SIG-M5 (cell line): ENCODE results near the gene NKX1-1.
"Not testable (repeated sequence)": the region's sequence is repeated elsewhere in the genome, so short reads cannot be mapped to it uniquely, and the experiment has no call there.

ENCODE experiments used
- DNase-seq: peaks from one replicate; lab custom pipeline; 2025; lab: John Stamatoyannopoulos, UW

NKX1-1 gene

DNA sequence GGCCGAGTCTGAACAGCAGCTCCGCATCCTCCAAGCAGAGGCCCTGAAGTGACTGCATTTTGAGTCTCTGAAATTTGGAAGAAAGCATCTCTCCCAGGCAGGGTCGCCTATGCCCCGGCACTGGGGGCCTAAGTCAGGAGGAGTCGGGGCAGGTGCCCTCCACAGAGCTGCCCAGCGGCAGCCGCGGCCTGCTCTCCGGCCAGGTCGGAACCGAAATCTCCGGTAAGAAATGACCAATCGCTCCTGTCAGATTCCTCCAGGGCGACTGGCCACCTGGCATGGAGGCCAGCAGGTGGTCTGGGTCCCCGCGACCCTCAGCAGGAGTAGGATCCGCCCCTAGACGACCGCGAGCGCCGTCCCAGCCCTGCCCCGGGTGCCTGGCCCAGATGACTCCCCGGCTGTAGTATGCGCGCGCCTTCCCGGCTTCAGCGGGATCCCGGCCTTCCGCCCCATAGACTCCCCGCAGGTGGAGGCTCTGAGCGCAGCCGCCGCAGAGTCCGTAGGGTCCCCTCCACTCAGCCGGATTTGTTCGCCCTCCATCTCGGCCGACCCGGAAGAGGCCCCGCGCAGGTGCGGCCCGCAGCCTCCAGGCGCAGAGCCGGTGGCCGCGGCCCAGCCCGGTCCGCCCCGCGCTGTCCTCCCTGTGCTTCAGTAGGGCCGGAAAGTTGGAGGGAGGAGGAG, 1.5 kb downstream of the NKX1-1 start:
- DNase-seq = no peak

DNA sequence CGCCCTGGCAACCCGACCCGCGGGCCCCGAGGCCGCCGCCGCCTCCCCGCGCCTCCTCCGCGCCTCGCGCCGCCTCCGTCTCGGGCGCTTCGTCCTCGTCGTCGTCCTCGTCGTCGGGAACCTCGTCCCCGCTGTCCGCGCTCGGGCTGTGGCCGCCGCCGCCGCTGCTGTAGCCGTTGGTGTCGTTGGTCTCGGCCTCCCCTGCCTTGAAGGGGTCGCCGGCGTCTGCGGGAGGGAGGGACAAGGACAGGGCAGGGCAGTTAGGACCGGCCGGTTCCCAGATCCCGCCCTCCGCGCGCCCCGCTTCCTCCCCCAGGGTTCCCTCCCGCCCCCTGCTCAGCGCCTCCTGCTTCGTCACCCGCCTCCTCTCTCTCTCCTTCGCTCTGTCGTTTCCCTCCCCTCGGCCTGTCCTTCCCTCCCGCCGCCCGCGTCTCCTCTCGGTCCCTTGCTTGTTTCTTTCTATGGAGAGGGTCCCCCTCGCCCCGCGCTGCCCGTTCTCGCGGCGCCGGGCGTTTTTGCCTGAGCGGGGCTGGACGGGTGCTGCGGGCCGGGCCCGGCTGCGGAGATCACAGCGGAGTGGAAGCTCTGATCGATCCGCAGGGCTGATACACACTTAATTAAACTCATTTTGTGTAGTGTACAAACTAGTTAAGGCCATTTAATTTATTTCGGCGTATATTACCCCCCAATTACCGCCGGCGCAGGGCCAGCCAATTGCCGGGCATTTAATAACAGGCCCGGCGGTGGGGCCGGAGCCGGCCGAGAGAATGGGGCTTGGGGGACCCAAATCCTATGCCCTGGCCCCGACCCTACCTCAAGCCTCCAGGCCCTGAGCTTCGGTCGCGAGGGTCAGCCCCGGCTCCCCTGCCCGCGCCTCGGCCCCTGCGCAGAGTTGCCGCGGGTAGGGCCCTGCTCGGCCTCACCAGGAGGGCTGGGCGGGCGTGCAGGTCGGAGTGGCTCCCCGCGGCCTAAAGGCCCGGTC, 2.4 kb downstream of the NKX1-1 start:
- DNase-seq = no peak

DNA sequence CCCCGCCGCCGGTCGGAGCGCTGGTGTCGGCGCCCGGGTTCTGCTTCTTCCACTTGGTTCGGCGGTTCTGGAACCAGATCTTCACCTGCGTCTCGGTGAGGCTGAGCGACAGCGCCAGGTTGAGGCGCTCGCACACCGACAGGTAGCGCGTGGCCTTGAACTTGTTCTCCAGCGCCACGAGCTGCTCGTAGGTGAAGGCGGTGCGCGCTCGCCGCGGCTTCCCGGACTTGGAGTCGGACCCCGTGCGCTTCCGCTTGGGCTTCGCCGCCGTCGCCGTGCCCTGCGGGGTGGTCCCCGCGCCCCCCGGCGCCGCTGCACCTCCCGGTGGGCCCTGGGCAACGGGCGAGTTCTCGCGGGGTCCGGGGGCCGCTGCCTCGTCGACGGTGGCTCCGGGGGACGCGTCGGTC, 3.1 kb downstream of the NKX1-1 start:
- DNase-seq = no peak

DNA sequence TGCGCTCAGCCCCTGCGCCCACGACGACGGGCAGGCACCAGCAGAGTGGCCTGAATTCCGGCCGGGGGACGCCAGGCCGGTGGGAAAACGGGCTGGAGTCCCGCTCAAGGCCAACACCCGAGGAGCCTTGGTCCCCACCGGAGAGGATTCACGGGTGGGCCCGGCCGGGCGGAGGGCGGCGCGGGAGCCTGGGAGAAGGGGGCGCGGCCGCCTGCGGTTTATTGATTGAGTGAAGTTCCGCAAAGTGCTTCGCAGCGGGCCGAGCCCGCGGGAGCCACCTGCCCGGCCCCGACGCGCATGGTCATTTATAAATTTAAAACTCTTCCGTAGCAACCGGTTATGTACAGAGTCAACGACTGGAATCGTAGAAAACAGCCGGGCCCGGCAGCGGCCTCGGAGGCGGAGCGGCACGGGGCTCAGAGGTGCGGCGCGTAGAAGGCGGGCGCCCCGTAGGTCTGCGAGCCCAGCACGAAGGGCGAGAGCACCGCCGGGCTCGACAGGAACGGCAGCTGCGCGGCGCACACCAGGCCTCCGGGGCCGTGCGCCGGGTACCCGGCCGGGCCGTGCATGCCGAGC, 3.6 kb downstream of the NKX1-1 start:
- DNase-seq = no peak

DNA sequence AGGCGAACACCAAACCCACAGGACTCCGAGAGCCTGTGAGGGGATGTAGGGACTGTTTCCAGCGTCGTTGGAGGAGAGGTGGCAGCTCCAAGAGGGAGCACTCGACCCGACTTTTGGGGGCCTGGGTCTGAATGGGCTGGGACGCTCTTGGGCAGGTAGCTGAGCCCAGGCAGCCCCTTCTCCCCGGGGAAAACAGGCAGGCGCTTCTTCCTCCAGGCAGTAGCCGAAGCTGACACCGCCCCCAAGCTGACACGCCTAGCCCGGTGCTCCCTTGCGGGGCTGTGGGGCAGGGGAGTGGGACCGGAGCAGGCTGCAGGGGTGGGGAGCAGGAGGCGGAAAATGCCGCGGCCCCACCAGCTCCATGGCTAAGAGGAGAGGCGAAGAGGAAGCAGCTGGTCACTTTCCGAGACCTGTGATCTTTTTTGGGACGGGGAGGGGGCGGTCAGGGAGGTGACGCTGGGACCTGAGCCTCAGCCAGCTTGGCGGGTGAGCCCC, 4.2 kb downstream of the NKX1-1 start:
- no peak for DNase-seq

DNA sequence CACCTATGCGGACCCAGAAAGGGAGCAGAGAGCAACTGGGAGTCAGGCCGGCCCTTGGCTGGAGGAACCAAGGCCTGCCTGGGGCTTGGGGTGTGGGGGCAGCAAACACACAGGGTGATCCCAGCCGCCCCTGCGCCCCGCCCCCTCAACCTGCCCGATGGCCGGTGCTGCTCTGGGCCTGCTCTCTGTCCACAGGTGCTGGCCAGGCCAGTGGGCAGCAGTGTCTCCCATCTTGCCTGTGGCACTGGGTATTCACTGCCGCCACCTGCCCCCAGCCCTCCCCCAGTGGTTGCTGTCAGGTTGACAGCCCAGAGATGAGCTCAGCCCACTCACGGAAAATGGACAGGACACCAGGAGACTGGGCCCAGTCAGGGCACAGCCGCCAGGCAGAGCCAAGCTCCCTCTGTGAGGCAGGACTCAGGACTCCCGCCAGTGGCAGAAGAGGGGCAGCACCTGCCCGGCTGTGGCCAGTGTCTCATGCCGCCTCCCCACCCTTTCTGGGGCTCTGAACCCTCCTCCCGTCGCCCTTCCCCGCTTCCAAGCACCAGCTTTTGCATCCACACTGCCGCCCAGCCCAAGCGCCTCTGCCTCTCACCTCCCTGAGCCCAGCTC, 4.7 kb downstream of the NKX1-1 start:
- DNase-seq = no peak

DNA sequence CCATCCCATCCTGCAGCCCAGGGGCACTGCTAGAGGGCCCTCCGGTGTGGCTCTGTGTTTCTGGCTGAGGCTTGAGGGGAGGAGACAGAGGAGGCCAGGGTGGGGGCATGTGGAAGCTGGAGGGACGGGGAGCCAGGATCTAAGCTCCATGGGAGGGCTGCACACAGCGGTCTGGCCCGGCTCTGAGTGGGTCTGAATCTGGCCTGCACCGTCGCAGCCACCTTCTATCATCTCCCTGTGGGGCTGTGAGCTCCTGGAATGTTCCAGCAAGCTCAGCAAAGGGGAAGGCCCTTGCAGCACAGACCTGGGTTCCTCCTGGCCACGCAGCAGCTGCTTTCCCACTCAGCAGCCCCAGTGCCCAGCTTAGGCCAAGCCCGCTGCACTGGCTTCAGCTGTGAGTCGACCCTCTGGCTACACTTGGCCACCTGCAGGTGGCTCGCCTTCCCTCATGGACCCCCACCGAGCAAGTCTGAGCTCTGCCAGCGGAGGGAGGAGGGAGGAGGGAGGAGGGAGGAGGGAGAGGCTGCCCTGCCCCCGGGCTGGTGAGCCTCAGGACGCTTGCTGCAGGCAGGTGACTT, 5.3 kb downstream of the NKX1-1 start:
- DNase-seq = no peak

DNA sequence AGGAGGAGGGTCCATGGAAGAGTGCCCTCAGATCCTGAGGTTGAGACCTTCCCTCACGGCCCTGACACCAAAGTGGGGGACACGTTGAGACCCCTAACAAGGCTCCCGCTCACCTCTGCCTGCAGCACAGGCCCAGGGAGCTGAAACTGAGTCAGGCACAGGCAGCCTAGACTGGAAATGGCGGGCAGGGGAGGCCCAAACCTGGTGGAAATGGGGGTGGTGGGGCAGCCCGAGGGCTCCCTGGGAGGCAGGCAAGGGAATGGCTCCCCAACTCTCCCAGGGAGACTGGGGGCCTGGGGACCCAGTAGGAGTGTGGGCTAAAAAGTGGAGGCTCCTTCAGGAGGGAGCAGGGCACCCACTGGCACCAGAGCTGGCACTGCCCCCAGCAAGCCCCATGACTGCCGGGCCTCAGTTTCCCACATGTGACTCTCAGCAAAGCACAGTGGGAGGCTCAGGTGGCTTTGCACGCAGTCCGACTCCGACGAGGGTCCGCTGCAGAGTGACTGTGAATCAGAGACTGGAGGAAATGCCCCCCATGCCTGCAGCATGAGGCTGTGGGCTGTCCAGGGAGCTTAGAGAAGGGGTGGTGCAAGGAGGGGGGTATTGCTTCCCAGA, 5.9 kb downstream of the NKX1-1 start:
- no peak for DNase-seq

DNA sequence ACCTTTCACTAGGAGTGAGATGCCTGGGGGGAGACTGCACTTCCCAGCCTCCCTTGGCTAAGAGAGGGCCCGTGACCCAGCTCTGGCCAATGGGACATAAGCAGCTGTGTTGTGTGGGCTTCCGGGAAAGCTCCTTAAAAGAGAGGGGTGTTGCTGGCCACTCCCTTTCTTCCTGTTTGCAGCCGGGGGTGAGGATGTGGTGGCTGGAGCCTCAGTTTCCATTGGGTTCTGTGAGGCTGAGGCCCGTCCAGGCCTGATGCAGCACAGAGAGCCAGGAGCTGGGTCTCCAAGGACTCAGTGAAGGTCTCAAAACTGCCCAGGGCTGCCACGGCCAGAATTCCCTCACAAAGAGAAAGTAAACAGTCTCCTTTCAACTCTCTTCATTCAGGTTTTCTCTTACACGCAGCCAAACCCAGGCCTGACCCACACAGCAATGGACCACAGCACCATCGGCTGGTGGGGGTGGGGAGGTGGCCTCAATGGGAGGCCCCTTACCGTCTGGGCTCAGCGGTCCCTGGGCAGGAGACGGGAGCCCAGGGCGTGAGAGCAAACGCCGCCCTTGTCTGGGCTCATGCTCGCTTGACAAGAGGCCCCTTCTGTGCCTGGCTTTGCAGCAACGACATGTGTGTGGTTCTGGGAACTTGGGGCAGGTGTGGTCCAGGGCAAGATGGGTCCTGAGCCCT, 6.6 kb downstream of the NKX1-1 start:
- no peak for DNase-seq

DNA sequence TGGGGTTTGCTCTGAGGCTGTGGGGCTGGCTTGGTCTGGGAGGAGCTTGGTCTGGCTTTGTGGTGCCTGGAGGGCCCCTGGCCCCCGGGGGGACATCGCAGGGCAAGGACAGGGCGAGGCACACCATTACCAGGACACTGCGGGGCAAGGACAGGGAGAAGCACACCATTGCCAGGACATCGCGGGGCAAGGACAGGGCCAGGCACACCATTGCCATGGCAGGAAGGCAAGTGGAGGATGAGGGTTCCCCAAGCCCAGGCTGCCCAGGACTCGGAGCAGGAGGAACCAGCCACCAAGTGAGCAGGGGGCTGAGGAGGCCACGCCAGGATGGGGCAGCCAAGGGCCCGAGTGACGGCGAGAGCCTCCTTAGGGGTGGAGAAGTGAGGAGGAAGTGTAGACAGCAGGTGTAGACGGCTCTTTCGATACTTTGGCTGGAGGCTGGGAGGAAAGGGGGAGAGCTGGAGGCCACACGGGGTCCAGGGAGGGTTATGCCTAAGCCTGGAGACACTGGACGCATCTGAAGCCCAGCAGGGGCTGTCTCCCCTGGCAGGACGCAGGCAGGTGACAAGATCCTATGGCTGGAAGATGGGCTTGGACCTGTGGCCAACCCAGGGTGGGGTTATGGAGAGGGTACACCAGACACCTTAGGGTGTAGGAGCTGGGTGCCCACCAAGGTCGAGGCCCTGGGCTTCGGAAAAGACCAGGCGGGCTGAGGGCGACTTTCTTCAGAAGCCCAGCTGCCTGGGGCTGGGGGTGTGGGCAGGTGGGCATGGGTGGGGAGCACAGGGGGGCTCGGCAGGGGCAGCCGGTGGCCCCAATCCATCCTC, 7.3 kb downstream of the NKX1-1 start:
- DNase-seq = no peak

DNA sequence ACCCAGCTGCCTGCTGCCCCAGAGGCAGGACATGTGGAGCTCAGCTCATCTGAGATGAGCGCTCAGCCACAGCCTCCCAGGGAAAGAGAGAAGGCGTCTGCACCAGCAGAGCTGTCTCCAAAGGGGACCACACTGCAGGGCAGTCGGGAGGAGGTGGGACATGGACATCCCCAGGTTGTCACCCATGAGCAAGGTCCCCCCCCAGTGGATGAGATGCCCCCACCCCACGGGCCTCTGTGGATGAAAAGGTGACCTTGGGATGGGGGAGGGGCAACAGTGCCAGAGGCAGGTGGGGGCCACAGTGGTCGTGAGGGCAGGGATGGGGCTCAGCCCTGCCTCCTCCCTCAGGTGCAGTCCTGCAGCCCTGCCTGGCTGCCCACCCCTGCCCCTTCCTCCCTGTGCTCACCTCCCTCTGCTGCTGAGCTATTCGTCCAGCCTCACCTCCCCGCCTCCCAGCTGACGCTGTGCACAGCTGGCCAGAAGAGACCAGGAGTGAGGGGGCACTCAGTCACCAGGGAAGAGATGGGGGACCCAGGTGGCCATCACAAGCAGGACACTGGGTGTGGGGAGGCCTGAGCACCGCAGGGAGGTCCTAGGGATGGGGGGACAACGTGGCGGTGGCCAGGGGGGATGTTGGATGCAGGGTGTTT, 9.3 kb downstream of the NKX1-1 start:
- no peak for DNase-seq

DNA sequence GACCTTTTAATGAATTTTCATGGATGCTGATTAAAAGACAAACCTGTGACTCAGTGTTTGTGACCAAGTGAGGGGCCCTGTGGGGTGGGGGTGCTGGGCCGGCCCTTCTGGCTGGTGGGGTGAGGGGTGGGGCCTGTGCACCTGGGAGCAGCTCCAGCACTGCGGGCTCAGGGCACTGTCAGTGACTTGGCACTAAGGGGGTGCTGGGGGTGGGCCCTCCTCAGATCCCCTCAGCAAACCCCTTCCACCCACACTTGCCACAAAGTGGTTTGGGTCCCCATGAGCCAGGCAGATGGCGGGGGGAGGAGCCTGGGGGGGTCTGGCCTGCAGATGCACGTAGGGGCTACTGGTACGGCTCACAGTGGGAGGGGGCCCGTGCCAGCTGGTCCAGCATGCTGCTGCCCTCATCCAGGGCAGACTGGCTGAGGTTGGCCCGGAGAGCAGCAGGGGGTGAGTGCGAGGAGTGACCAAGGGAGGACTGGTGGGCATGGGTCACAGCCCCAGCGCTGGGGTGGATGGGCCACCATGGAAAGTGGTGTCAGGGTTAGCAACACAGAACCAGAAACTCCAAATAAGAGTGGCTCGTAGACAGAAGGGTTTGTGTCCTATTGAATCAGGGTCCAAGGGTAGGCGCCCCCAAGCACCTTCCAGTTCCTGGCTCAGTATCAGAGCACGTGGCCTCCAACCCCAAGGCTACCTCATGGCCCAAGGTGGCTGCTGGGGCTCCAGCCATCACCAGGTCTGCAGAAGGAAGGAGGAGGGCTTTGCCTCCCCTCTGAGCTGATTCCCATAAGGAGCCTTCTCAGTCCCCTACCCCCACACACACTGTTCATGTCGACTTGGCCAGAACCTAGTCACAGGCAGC, 10.1 kb downstream of the NKX1-1 start:
- DNase-seq = no peak

DNA sequence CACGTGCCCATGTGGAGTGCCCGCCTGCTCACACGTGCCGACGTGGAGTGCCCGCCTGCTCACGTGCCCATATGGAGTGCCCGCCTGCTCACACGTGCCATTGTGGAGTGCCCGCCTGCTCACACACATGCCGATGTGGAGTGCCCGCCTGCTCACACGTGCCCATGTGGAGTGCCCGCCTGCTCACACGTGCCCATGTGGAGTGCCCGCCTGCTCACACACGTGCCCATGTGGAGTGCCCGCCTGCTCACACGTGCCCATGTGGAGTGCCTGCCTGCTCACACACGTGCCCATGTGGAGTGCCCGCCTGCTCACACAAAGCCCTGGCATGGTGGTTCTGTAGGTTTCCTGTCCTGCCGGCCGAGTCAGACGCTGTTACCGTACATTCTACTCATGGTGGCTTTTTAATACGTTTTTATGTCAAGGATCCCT, 10.8 kb downstream of the NKX1-1 start:
- not testable (repeated sequence) for DNase-seq

DNA sequence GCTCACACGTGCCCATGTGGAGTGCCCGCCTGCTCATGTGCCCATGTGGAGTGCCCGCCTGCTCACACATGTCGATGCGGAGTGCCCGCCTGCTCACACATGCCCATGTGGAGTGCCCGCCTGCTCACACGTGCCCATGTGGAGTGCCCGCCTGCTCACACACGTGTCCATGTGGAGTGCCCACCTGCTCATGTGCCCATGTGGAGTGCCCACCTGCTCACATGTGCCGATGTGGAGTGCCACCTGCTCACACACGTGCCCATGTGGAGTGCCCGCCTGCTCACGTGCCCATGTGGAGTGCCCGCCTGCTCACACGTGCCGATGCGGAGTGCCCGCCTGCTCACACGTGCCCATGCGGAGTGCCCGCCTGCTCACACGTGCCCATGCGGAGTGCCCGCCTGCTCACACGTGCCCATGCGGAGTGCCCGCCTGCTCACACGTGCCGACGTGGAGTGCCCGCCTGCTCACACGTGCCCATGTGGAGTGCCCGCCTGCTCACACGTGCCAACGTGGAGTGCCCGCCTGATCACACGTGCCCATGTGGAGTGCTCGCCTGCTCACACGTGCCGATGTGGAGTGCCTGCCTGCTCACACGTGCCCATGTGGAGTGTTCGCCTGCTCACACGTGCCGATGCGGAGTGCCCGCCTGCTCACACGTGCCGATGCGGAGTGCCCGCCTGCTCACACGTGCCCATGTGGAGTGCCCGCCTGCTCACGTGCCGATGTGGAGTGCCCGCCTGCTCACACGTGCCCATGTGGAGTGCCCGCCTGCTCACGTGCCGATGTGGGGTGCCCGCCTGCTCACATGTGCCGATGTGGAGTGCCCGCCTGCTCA, 11.5 kb downstream of the NKX1-1 start:
- not testable (repeated sequence) for DNase-seq

DNA sequence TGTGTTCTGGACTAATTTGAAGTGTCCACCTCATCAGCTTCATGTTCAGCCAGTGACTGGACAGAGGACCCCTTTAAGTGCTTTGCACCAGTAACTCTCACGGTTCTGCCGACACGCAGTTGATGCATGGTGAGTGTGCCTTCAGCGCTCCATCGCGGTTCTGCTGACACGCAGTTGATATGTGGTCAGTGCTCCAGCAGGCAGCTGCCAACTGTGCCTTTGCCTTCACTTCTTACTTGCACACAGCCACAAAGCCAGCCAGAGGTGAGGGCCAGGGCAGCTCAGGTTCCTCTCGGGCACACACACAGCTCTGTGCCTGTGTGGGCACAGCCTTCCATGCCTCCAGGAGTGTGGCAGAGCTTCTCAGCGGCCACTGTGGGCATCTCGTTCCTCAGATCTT, 12.4 kb downstream of the NKX1-1 start:
- DNase-seq = no peak

DNA sequence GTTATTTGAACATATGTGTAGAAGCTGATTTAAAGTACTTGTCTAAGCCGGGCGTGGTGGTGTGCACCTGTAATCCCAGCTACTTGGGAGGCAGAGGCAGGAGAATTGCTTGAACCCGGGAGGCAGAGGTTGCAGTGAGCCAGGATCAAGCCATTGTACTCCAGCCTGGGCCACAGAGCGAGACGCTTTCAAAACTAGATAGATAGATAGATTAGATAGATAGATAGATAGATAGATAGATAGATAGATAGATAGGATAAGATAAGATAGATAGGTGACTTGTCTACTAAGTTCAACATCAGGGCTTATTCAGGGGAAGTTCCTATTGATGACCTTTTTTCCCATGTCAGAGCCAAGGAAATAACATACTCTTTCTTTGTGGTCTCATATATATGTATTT, 12.9 kb downstream of the NKX1-1 start:
- not testable (repeated sequence) for DNase-seq
